ENCODE results near the gene IGFL1. TPM values are rescaled to one million over a fixed set of nuclear protein-coding genes. Genes with fewer than 3 reads are reported as not detected.

IGFL1 gene
- total and polyA plus RNA-seq, 2 of the 8 experiments (the other 6 are each of a cell fraction or from before 2014, with no cell fraction given), result not detected

DNA sequence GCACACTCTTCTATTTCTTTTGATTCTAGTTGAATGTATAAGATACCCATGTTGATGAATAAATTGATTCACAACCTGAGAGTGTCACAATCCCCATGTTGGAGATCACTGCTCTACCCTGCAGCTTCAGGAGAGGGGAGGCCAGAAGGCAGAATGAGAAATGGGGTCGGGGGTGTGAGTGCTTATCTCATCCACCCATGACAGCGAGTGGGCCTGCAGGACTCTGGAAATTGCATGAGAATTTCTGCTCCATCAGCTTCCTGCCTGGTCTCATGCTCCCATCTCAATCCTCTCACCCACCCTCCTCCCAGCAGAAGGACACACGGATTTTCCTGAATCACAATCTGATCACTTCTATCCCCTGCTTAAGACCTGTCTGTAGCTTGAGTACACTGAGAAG lies 22.9 kb upstream of the IGFL1 start:
- no peak overlapping the region for H3K4me3 ChIP-seq (ENCODE audit: extremely low read depth in 1 of 4, insufficient read depth in 2 of 4, low read depth in 3 of 4, low read length in 4 of 4)
- CTCF ChIA-PET (ENCODE audit: partially characterized antibody), result interaction anchor here (0.7 to 2.1 kb wide), 6 partner anchors 17 to 178 kb away, joined by 3 to 7 read pairs (median 5); no protein-coding TSS in a partner anchor
- POLR2A ChIA-PET (ENCODE audit: partially characterized antibody), result no interaction called here
- no peak for TF ChIP-seq BCL11A (IDR thresholded peaks at IDR 0.05; ENCODE audit: low read depth in 2 of 2, low read length in 2 of 2)
- no peak for TF ChIP-seq RNF2 (IDR thresholded peaks at IDR 0.05; ENCODE audit: borderline replicate concordance, low read depth, low read length, missing control alignments, poor library complexity, severe bottlenecking)
- TF ChIP-seq SUZ12 (IDR thresholded peaks at IDR 0.05; ENCODE audit: low read length), result no peak
- no peak for TF ChIP-seq SIRT6 (IDR thresholded peaks at IDR 0.05; ENCODE audit: low read length)
- no peak for TF ChIP-seq JUND (IDR thresholded peaks at IDR 0.05; ENCODE audit: low read length)
- TF ChIP-seq TBP (IDR thresholded peaks at IDR 0.05; ENCODE audit: low read depth, low read length), result no peak
- no peak for TF ChIP-seq RBBP5 (IDR thresholded peaks at IDR 0.05; ENCODE audit: borderline replicate concordance, low read depth, low read length)
- no peak for TF ChIP-seq ASH2L (IDR thresholded peaks at IDR 0.05; ENCODE audit: low read length)
- no peak for TF ChIP-seq SP4 (IDR thresholded peaks at IDR 0.05; ENCODE audit: low read length)
- TF ChIP-seq ZNF274 (IDR thresholded peaks at IDR 0.05; ENCODE audit: borderline replicate concordance, extremely low read depth, low read length), result no peak
- TF ChIP-seq, protein P1, sequence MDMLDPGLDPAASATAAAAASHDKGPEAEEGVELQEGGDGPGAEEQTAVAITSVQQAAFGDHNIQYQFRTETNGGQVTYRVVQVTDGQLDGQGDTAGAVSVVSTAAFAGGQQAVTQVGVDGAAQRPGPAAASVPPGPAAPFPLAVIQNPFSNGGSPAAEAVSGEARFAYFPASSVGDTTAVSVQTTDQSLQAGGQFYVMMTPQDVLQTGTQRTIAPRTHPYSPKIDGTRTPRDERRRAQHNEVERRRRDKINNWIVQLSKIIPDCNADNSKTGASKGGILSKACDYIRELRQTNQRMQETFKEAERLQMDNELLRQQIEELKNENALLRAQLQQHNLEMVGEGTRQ (IDR thresholded peaks at IDR 0.05; ENCODE audit: low read length), result no peak
- no peak for TF ChIP-seq POLR2AphosphoS5 (IDR thresholded peaks at IDR 0.05; ENCODE audit: low read depth, low read length)
- no peak for TF ChIP-seq EZH2 (IDR thresholded peaks at IDR 0.05; ENCODE audit: low read depth, low read length, severe bottlenecking)
- TF ChIP-seq KDM5A (IDR thresholded peaks at IDR 0.05; ENCODE audit: low read length), result no peak

More for the DNA sequence above, 22.9 kb upstream of the IGFL1 start:
- H3K56ac ChIP-seq (replicated peaks; ENCODE audit: insufficient read length, low read depth, low read length), result no peak overlapping the region
- FAIRE-seq, result no peak
- H3K79me1 ChIP-seq (ENCODE audit: low read depth, low read length), result no peaks in the 10 kb centered on the region
- no peak overlapping the region for H3K23ac ChIP-seq (ENCODE audit: insufficient read length)
- H3K23me2 ChIP-seq (ENCODE audit: low read depth, low read length), result no peaks in the 10 kb centered on the region
- no peak overlapping the region for H2BK20ac ChIP-seq (ENCODE audit: low read length)
- no peak overlapping the region for H3K9ac ChIP-seq (replicated peaks in 1 of 4; ENCODE audit: extremely low read depth in 1 of 4, low read depth in 3 of 4, low read length in 3 of 4)
- H2BK120ac ChIP-seq (replicated peaks; ENCODE audit: low read depth, low read length), result peak overlapping the region; percentile 18
- peaks cover 3 to 13% (median 6%) of the 10 kb centered on the region in 4 experiments; a peak in 5 of 7 replicates for H3K4me1 ChIP-seq (replicated peaks in 1 of 4; ENCODE audit: control insufficient read depth in 3 of 4, insufficient read depth in 4 of 4, low read length in 3 of 4)
- no peak for DNase-seq (ENCODE audit: low read depth in 1 of 2, low spot score in 2 of 2)
- H2BK12ac ChIP-seq (ENCODE audit: low read depth, low read length), result no peak overlapping the region
- H3K27me3 ChIP-seq (replicated peaks in 1 of 4; ENCODE audit: control insufficient read depth in 3 of 4, extremely low read depth in 1 of 4, insufficient read depth in 3 of 4, low read length in 3 of 4), result no peaks in the 10 kb centered on the region; a peak in 1 of 7 replicates
- no peak overlapping the region for H3K14ac ChIP-seq (ENCODE audit: insufficient read length)
- no peak overlapping the region for H3K4ac ChIP-seq (replicated peaks; ENCODE audit: insufficient read length, low read depth, low read length)
- H3K36me3 ChIP-seq (ENCODE audit: control insufficient read depth in 2 of 4, insufficient read depth in 4 of 4, low read length in 3 of 4), result no peaks in the 10 kb centered on the region
- H3K27ac ChIP-seq (ENCODE audit: low read depth, low read length), result no peak overlapping the region
- no peak overlapping the region for H3K18ac ChIP-seq (ENCODE audit: extremely low read depth, low read length)
- no peaks in the 10 kb centered on the region for H4K20me1 ChIP-seq (replicated peaks in 1 of 2; ENCODE audit: control insufficient read depth in 1 of 2, insufficient read depth in 2 of 2, low read length in 2 of 2)
- no peak overlapping the region for H4K91ac ChIP-seq (replicated peaks; ENCODE audit: insufficient read length, low read length)
- no peaks in the 10 kb centered on the region; a peak in 1 of 4 replicates for H3K9me3 ChIP-seq (ENCODE audit: insufficient read depth in 2 of 2, low read depth in 1 of 2, low read length in 1 of 2)
- no peaks in the 10 kb centered on the region for H3K79me2 ChIP-seq (ENCODE audit: control insufficient read depth in 1 of 2, insufficient read depth in 2 of 2, low read length in 2 of 2)
- no peak overlapping the region for H2AFZ ChIP-seq (ENCODE audit: low read length)
- no peak overlapping the region for H3K4me2 ChIP-seq (ENCODE audit: insufficient read depth in 1 of 2, low read depth in 2 of 2, low read length in 2 of 2)
- H4K5ac ChIP-seq (ENCODE audit: insufficient read length, low read depth, low read length), result no peak overlapping the region
- no peak overlapping the region for H2BK15ac ChIP-seq (ENCODE audit: low read length)
- 94% methylated on average over 3 of the region's 3 CpGs; no CpG with 5 or more reads in 1 of the 2 experiments for WGBS, 2 experiments (ENCODE audit: extremely low coverage in 1 of 2, insufficient coverage in 1 of 2, insufficient read length in 1 of 2, insufficient replicate concordance in 2 of 2, low coverage in 1 of 2, low lambda C conversion rate in 2 of 2, missing lambda C conversion rate in 1 of 2)
- no peak overlapping the region for H2BK5ac ChIP-seq (ENCODE audit: low read depth, low read length)
- H4K8ac ChIP-seq (ENCODE audit: extremely low read depth, insufficient read depth, low read length), result no peak overlapping the region
- no peak overlapping the region for H2AK5ac ChIP-seq (ENCODE audit: low read depth, low read length)

All from H1 (cell line).